Measurements from ENCODE around the gene HRH2.

The HRH2 gene

GRCh38 chr5:175677571-175677970 lies 19.7 kb downstream of the HRH2 start:
- no peak for DNase-seq

- no peak for DNase-seq
These were observed 20.2 kb downstream of the HRH2 start for GRCh38 chr5:175678074-175678473.

GRCh38 chr5:175679411-175679810 lies 21.5 kb downstream of the HRH2 start:
- no peak for DNase-seq

GRCh38 chr5:175680020-175680419 lies 22.1 kb downstream of the HRH2 start:
- no peak for DNase-seq

GRCh38 chr5:175680463-175680862 lies 22.6 kb downstream of the HRH2 start:
- DNase-seq, result no peak

- no peak for DNase-seq
These were observed 23.4 kb downstream of the HRH2 start for GRCh38 chr5:175681045-175681967.

- DNase-seq, result no peak
These were observed 24.1 kb downstream of the HRH2 start for GRCh38 chr5:175681968-175682340.

- no peak for DNase-seq
These were observed 24.8 kb downstream of the HRH2 start for GRCh38 chr5:175682664-175683063.

- no peak for DNase-seq
These were observed 25.4 kb downstream of the HRH2 start for GRCh38 chr5:175683231-175683630.

- DNase-seq, result no peak
These were observed 26.1 kb downstream of the HRH2 start for GRCh38 chr5:175683921-175684320.

- no peak for DNase-seq
These were observed 27.1 kb downstream of the HRH2 start for GRCh38 chr5:175684931-175685330.

GRCh38 chr5:175685701-175686350 lies 28.0 kb downstream of the HRH2 start:
- no peak for DNase-seq

GRCh38 chr5:175686396-175686795 lies 28.5 kb downstream of the HRH2 start:
- DNase-seq, result no peak

- no peak for DNase-seq
These were observed 29.0 kb downstream of the HRH2 start for GRCh38 chr5:175686826-175687225.

- no peak for DNase-seq
These were observed 29.4 kb downstream of the HRH2 start for GRCh38 chr5:175687231-175687701.

GRCh38 chr5:175688352-175689146 lies 30.7 kb downstream of the HRH2 start:
- DNase-seq, result no peak

- DNase-seq, result no peak
These were observed 31.5 kb downstream of the HRH2 start for GRCh38 chr5:175689147-175689991.

- no peak for DNase-seq
These were observed 32.2 kb downstream of the HRH2 start for GRCh38 chr5:175690025-175690424.

GRCh38 chr5:175690586-175690985 lies 32.7 kb downstream of the HRH2 start:
- DNase-seq, result no peak

- no peak for DNase-seq
These were observed 33.9 kb downstream of the HRH2 start for GRCh38 chr5:175691761-175692160.

GRCh38 chr5:175692235-175692995 lies 34.5 kb downstream of the HRH2 start:
- DNase-seq, result no peak
